Keratinocyte (primary cell): ENCODE results near the gene ABHD16A. TPM values are rescaled to one million over a fixed set of nuclear protein-coding genes. Genes with fewer than 3 reads are reported as not detected.

ENCODE experiments used
- DNase-seq: peaks from one replicate; pipeline ENCODE4 v3.0.0-alpha.2; 2011; ENCODE audit warnings: low read depth, missing footprints, low spot score
- FAIRE-seq: peaks from 2 replicates; lab custom pipeline; 2011; peaks lifted over from hg19 to GRCh38; lab: Jason Lieb, UNC
- H2AFZ ChIP-seq: 2 replicates; pipeline ENCODE4 v1.6.0; 2012; ENCODE audit warnings: low read length, control low read depth, inconsistent platforms; ENCODE audit not compliant: control insufficient read depth
- H3K27ac ChIP-seq: 2 replicates; pipeline ENCODE4 v1.5.1; 2011; ENCODE audit warnings: low read length; ENCODE audit not compliant: control insufficient read depth, insufficient read depth
- H3K27me3 ChIP-seq: 3 replicates; pipeline ENCODE4 v1.6.0; 2011; ENCODE audit warnings: low read length; ENCODE audit not compliant: control insufficient read depth, insufficient read depth; ENCODE audit errors: extremely low read depth
- H3K36me3 ChIP-seq, 2 experiments: 2 replicates in 1 of 2; 3 replicates in 1 of 2; pipeline ENCODE4 v1.5.1; 2011; ENCODE audit warnings: low read length in 2 of 2, mild to moderate bottlenecking in 1 of 2; ENCODE audit not compliant: control insufficient read depth in 2 of 2, insufficient read depth in 2 of 2; ENCODE audit errors: extremely low read depth in 1 of 2
- H3K4me1 ChIP-seq: 3 replicates; pipeline ENCODE4 v1.5.1; 2011; ENCODE audit warnings: low read length; ENCODE audit not compliant: control insufficient read depth, insufficient read depth; ENCODE audit errors: extremely low read depth
- H3K4me2 ChIP-seq: 3 replicates; pipeline ENCODE4 v1.6.0; 2011; ENCODE audit warnings: low read depth, low read length; ENCODE audit not compliant: control insufficient read depth, insufficient read depth; ENCODE audit errors: extremely low read depth
- H3K4me3 ChIP-seq, 3 experiments: fragments of 200-600 bp in 1 of 3; sonication (generic) in 1 of 3; 2 replicates in 2 of 3; 3 replicates in 1 of 3; pipeline ENCODE4 v1.5.1; 2011 to 2016; ENCODE audit warnings: low read length in 3 of 3, mild to moderate bottlenecking in 3 of 3, control low read depth in 2 of 3, inconsistent platforms in 1 of 3, low read depth in 1 of 3, mixed read lengths in 1 of 3, mixed run types in 1 of 3, moderate library complexity in 1 of 3; ENCODE audit not compliant: control insufficient read depth in 2 of 3, insufficient read depth in 2 of 3; ENCODE audit errors: extremely low read depth in 1 of 3
- H3K79me2 ChIP-seq: 2 replicates; pipeline ENCODE4 v1.6.0; 2012; ENCODE audit warnings: low read length; ENCODE audit not compliant: control insufficient read depth, insufficient read depth
- H3K9ac ChIP-seq: 3 replicates; pipeline ENCODE4 v1.6.0; 2011; ENCODE audit warnings: low read length; ENCODE audit not compliant: control insufficient read depth, insufficient read depth; ENCODE audit errors: extremely low read depth
- H3K9me1 ChIP-seq: 3 replicates; pipeline ENCODE4 v1.6.0; 2011; ENCODE audit warnings: low read length; ENCODE audit not compliant: control insufficient read depth, insufficient read depth; ENCODE audit errors: extremely low read depth
- H3K9me3 ChIP-seq: 2 replicates; pipeline ENCODE4 v1.5.1; 2012; ENCODE audit warnings: low read depth, low read length; ENCODE audit not compliant: control insufficient read depth
- H4K20me1 ChIP-seq: 3 replicates; pipeline ENCODE4 v1.6.0; 2011; ENCODE audit warnings: low read length; ENCODE audit not compliant: control insufficient read depth, insufficient read depth; ENCODE audit errors: extremely low read depth
- CTCF ChIP-seq, 3 experiments: IDR thresholded peaks in 1 of 3; conservative IDR thresholded peaks in 1 of 3; optimal IDR thresholded peaks in 1 of 3; 2 replicates in 2 of 3; 3 replicates in 1 of 3; pipeline versions ENCODE3 to v1.5.1; 2011; ENCODE audit warnings: low read length in 3 of 3, mild to moderate bottlenecking in 3 of 3, moderate library complexity in 2 of 3, control low read depth in 1 of 3, inconsistent platforms in 1 of 3; ENCODE audit not compliant: insufficient read depth in 2 of 3; ENCODE audit errors: extremely low read depth in 1 of 3
- EZH2 ChIP-seq: IDR thresholded peaks from one replicate; pipeline ENCODE4 v1.6.1; 2012; ENCODE audit warnings: inconsistent platforms, mild to moderate bottlenecking, low read length, moderate library complexity
- dilution Hi-C: fragments of 300-500 bp; cut with MboI; formaldehyde crosslinking; loops from one replicate; pipeline ENCODE4 v1.7.0; 2020; ENCODE audit warnings: low sequenced_read_pairs; ENCODE audit not compliant: extremely low pct_ligation_motif_present
- polyA plus RNA-seq, 5 experiments: library from polyadenylated mRNA; depleted of rRNA in 3 of 5; stranded (reverse) in 3 of 5; stranded (forward) in 1 of 5; unstranded in 1 of 5; fragments of >200 nt; gene quantifications; 1 replicate in 1 of 5; 2 replicates in 3 of 5; 3 replicates in 1 of 5; pipeline versions ENCODE4 v1.2.1 to v1.2.3, GENCODE V29; 2011 to 2012; ENCODE audit warnings: missing spikeins in 2 of 5, low read depth in 1 of 5, low replicate concordance in 1 of 5

ABHD16A gene
- polyA plus RNA-seq, 1 donor (not counting 4 experiments of a cell fraction or from before 2014, with no cell fraction given) = 21.8 TPM

GRCh38 chr6:31676904-31677303 lies 26.2 kb downstream of the ABHD16A start:
- Histone ChIP-seq H3K27ac (no peak overlapping the region), H3K79me2 (no peaks in the 10 kb centered on the region), H3K4me1 (peaks cover 11% of the 10 kb centered on the region), H2AFZ (no peak overlapping the region), H3K9ac (no peak overlapping the region), H3K9me1 (no peaks in the 10 kb centered on the region), H4K20me1 (no peaks in the 10 kb centered on the region), H3K27me3 (no peaks in the 10 kb centered on the region), H3K9me3 (no peaks in the 10 kb centered on the region), H3K36me3 (peaks cover 2 to 6% of the 10 kb centered on the region in 2 experiments), H3K4me2 (no peak overlapping the region), H3K4me3 (no peak overlapping the region)
- TF ChIP-seq CTCF (optimal IDR thresholded peaks at IDR 0.05 in 1 of 3, IDR thresholded peaks at IDR 0.05 in 1 of 3, conservative IDR thresholded peaks at IDR 0.05 in 1 of 3; ENCODE audit: extremely low read depth in 1 of 3, insufficient read depth in 2 of 3, low read length in 3 of 3) = no peak
- no peak for TF ChIP-seq EZH2
- DNase-seq (no peak), FAIRE-seq (no peak)
- dilution Hi-C loops = no loop called here

GRCh38 chr6:31676322-31676903 lies 26.7 kb downstream of the ABHD16A start:
- H2AFZ ChIP-seq = no peak overlapping the region
- H3K27ac ChIP-seq = no peak overlapping the region
- no peak overlapping the region for H3K4me3 ChIP-seq
- dilution Hi-C loops = no loop called here
- no peaks in the 10 kb centered on the region for H3K79me2 ChIP-seq
- H3K4me1 ChIP-seq = peaks cover 7% of the 10 kb centered on the region
- H3K36me3 ChIP-seq = peaks cover 7 to 11% of the 10 kb centered on the region in 2 experiments
- FAIRE-seq (no peak), DNase-seq (no peak)
- no peak overlapping the region for H3K4me2 ChIP-seq
- no peak overlapping the region for H3K9ac ChIP-seq
- no peak for TF ChIP-seq EZH2
- TF ChIP-seq CTCF (optimal IDR thresholded peaks at IDR 0.05 in 1 of 3, IDR thresholded peaks at IDR 0.05 in 1 of 3, conservative IDR thresholded peaks at IDR 0.05 in 1 of 3; ENCODE audit: extremely low read depth in 1 of 3, insufficient read depth in 2 of 3, low read length in 3 of 3) = no peak
- H4K20me1 ChIP-seq = no peaks in the 10 kb centered on the region
- no peaks in the 10 kb centered on the region for H3K9me3 ChIP-seq
- H3K9me1 ChIP-seq = no peaks in the 10 kb centered on the region
- no peaks in the 10 kb centered on the region for H3K27me3 ChIP-seq
